ENCODE data around the gene RNF220.

DNA sequence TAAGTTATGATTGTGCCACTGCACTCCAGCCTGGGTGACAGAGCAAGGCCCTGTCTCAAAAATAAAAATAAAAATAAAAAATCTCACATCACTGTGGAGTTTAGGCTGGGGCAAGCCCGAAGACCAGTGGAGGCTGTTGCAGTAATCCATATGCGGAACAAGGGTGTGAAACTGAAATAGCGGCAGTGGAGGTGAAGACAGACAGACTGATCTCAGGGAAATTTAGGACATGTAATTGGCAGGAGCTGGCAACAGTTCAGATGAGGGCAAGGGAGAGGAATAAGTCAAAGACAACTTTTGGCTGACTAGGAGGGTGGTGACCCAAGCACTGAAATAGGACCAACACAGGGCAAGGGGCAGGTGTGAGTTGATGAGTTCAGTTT lies 277.8 kb downstream of the RNF220 start:
- TF ChIP-seq, protein P1, sequence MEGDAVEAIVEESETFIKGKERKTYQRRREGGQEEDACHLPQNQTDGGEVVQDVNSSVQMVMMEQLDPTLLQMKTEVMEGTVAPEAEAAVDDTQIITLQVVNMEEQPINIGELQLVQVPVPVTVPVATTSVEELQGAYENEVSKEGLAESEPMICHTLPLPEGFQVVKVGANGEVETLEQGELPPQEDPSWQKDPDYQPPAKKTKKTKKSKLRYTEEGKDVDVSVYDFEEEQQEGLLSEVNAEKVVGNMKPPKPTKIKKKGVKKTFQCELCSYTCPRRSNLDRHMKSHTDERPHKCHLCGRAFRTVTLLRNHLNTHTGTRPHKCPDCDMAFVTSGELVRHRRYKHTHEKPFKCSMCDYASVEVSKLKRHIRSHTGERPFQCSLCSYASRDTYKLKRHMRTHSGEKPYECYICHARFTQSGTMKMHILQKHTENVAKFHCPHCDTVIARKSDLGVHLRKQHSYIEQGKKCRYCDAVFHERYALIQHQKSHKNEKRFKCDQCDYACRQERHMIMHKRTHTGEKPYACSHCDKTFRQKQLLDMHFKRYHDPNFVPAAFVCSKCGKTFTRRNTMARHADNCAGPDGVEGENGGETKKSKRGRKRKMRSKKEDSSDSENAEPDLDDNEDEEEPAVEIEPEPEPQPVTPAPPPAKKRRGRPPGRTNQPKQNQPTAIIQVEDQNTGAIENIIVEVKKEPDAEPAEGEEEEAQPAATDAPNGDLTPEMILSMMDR (IDR thresholded peaks at IDR 0.05), result no peak
- no peak for TF ChIP-seq POLR2A (IDR thresholded peaks at IDR 0.05)
- no peak for TF ChIP-seq POLR2AphosphoS5 (IDR thresholded peaks at IDR 0.05)
- no peak for TF ChIP-seq EP300 (IDR thresholded peaks at IDR 0.05)
